Medulla oblongata (tissue), 1 donor: ENCODE data around the gene EPHB1.
"Not testable (repeated sequence)": the region's sequence is repeated elsewhere in the genome, so short reads cannot be mapped to it uniquely, and the experiment has no call there.

Experiments
- DNase-seq: peaks from one replicate; pipeline ENCODE4 v3.0.0-alpha.2; 2015; ENCODE audit errors: extremely low spot score

Gene EPHB1

GRCh38 chr3:135213822-135214221 lies 418.8 kb downstream of the EPHB1 start:
- no peak for DNase-seq

DNA sequence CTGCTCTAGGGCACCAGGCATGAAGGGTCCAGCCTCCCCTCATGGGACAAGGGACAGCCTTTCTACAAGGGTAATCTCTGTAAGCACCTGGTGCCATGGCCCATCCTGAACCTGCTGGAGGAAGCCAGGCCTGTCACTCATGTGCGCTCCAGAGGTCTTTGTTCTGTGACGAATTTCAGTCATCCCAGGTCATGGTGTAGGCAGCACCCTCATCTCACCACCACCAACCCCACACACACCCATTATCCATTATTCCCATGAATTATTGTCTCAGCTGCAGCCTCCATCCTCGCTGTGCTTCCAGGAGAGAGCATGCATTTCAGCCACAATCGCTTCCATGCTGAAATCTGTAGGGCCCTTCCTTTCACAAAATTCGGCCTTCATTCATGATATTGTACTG lies 419.3 kb downstream of the EPHB1 start:
- DNase-seq = no peak

DNA sequence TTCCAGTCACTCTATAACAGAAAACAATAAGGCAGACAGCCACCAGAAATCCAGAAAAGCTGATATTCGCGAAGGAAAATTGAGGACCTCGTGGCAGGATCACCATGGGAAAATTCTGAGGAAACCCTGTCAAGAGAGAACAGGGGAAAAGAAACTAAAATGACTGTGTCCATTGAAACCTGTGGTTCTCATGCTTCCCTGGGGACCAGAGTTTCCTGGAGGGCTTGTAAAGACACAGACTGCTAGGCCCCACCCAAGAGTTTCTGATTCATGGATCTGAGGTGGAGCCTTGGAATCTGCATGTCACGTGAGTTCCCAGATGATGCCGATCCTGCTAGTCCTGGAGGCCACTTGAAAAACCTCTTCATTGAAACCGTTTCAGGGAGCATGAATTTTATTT lies 420.5 kb downstream of the EPHB1 start:
- no peak for DNase-seq

GRCh38 chr3:135216659-135217058 lies 421.6 kb downstream of the EPHB1 start:
- no peak for DNase-seq

DNA sequence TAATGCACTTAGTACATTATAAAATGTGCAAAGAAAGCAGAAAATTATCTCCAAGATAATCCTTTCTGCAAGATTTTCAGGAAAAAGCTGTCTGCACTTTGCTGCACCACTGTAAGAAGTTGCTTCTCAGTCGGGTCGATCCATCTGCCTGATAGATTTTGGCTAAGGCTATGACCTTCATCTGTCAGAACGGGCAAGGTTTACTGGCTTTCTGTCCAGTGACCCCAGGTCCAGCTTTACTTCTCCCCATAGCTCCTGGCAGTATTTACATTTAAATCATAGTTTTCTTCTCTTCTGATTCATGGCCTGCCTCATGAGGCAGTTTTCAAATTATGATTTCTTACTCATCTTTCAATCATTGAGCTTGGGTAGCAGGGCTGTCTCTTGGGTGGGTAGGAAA lies 422.7 kb downstream of the EPHB1 start:
- DNase-seq = no peak

- no peak for DNase-seq
Observed at GRCh38 chr3:135218304-135218703, 423.2 kb downstream of the EPHB1 start.

- DNase-seq = no peak
Observed at GRCh38 chr3:135218782-135219181, 423.7 kb downstream of the EPHB1 start.

- no peak for DNase-seq
Observed at GRCh38 chr3:135224815-135225362, 429.8 kb downstream of the EPHB1 start.

DNA sequence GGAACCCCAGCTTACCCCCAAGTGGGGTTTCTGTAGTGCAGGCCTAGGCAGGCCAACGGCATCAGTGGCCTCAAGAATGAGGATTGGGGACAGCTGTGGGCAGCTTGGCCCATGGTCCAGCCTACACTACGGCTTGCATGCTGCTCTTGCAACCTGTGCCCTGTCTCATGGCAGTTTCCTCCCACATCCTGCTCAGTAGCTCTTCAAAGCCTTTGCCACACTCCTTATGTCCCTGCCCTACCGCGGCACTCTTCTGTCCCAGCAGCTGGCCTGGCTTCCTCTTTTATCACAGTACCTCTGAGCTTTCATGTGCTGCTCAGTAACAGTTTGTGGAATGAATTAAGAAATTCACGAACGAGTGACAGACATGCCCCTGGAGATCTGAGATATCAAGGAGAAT lies 431.0 kb downstream of the EPHB1 start:
- peak; percentile 35 for DNase-seq

- DNase-seq = peak; percentile 56
Observed at GRCh38 chr3:135228201-135228600, 433.1 kb downstream of the EPHB1 start.

DNA sequence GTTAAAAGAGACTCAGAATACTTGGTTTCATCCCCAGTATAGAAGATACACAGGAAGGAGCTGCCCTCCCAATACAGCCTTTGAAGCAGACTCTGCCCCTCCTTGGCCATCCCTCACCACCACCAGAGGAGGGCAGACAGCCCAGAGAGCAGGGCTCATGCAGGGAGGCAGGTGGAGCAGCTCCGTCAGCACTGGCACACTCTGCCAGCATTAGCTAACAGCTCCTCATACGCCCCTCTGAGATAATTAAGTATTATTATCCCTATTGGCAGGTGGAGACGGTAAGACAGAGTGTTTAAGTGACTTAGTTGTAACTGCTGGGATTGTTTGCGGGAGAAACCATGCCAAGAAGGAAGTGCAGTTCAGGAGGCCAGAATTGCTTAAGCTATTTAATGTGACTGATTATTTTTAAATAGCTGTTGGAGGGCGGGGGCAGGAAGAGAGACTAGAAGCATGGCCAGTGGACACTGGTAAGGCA lies 434.0 kb downstream of the EPHB1 start:
- peak; percentile 49 for DNase-seq

GRCh38 chr3:135231737-135232136 lies 436.7 kb downstream of the EPHB1 start:
- no peak for DNase-seq

DNA sequence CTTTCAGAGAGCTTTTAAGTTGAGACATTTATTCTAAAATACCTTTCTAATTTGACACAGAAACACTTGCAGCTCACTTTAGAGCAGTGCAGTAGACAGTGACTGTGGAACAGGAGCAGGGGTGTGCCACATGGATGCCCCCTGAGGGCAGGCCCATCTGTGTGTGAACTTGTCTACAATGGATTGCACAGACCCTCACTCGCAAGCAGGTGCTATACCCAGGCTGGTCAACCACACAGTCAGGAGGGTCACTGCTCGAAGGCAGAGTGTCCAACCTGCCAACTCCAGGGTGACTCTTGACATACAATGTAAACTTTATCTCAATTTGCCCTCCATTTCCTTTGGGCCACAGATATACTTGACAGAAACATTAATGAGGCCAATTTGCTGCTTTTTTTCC lies 437.2 kb downstream of the EPHB1 start:
- no peak for DNase-seq

DNA sequence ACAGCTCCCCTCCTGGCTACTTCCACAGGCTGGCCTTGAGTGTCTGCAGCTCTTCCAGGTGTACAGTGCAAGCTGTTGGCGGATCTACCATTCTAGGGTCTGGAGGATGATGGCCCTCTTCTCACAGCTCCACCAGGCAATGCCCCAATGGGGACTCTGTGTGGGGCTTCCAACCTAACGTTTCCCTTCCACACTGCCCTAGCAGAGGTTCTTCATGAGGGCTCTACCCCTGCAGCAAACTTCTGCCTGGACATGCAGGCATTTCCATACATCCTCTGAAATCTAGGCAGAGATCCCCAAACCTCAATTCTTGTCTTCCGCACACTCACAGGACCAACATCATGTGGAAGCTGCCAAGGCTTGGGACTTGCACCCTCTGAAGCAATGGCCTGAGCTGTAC lies 438.4 kb downstream of the EPHB1 start:
- not testable (repeated sequence) for DNase-seq

DNA sequence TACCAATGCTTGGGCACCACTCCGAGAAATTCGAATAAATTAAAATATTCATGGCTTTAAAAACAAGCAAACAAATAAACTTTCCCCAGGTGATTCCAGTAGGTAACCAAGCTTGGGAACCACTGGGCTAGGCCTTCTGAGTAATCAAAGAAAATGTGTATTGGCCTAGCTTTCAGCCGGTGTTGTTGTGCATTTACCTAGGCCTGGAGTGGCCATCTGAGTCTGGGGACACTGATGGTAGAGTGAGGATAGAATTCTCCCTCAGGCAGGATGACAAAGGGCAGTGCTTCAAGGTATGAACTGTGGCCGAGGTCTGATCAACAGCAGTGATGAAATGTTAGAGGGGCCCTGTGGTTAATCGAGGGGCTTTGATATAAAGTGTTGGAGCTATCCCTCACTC lies 440.5 kb downstream of the EPHB1 start:
- DNase-seq = no peak

DNA sequence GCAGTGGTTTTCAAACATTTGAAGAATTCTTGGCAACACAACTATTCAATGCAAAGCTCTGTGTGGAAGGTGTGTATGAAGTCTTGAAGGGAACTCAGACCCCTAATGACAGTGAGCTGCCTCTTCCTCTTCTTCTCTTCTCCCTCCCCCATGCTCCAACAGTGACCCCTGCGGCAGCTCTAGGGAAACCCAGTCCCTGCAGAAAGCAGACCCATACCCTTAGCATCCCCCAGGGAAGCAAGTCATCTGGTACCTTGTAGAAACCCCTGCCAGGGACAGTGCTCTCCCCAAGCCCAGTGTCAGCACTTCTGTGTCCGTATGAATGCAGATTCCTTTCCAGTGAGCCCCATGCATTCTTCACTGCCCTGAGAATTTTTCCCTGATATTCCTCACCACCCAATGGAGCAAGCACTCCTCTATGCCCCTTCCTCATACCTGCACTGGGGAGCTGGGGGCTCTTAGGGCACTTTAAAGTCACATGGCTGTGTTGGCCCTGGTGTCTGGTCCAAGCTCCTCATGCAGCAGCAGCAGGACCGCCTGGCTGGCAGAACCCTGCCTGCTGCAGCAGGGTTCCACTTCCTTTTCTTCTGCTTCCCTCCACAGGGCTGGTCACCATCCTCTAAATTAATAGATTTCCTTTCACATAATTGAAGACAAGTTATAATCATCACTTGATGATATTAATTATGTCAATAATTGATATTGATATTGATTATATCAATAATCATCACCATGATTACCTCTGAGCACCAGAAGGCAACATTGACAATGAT lies 442.5 kb downstream of the EPHB1 start:
- peak; percentile 10 for DNase-seq

DNA sequence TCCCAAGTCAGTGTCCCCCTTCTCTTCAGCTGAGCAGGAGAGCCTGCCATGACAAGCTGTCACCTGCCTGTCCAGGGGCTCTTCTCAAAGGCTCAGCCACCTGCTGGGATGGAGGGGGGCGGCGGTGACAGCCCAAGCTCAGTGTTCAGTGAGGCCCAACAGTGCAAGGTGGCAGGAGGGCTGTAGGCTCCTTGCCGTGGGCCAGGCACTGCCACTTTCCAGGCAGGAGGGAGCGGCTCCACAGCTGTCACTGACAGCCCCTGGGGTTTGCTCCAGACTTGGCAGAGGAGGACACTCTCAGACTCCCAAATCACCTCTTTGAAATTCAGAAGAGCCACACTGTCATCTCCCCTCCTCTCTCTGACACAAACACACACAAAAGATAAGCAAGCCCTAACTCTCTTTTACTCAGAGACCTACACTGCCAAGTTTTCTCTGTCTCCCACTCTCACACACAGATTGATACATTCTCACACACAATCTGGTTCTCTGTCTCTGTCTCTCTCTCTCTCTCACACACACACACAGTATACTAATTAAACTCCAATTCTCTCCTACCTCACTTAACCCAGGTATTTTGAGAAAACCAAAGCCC lies 443.3 kb downstream of the EPHB1 start:
- no peak for DNase-seq

- no peak for DNase-seq
Observed at GRCh38 chr3:135238871-135239614, 444.0 kb downstream of the EPHB1 start.

GRCh38 chr3:135239615-135239884 lies 444.5 kb downstream of the EPHB1 start:
- DNase-seq = no peak

DNA sequence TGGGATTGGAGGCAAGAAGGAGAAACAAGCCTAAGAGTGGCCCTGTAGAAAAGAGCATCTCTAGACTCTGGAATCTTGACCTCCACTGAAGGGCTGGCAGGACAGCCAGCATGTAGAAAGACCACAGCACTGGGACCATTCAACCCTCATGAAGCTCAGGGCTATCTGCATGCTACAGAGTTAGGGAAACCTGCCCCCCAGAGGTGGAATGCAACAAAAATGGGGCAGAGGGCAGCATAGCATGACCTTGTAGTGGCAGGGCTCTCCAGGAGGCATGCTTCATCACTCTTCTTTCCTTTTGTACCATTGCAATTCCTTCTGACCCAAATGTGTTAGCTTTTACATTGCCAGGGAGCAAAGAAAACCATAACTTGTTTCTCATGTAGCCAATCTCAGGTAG lies 445.4 kb downstream of the EPHB1 start:
- peak; percentile 30 for DNase-seq

DNA sequence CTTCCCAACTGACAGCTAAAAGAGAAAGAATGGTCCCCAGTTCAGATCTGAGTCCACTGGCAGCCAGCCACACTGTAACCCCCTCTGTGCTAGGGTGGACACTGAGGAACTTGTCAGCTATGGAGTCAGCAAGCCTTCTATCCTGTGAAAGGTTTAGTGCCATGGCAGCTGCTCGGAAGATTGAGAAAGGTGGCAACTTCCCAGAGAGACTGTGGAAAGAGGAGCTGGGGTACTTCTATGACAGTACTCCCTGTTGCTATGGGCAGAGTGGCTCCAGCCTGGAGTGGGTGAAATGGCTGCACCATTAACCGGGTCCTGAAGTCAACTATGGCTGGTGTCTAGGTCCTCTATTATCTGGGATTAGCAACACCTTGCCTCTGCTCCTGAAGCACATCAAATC lies 447.2 kb downstream of the EPHB1 start:
- DNase-seq = no peak

- no peak for DNase-seq
Observed at GRCh38 chr3:135243616-135244015, 448.6 kb downstream of the EPHB1 start.

DNA sequence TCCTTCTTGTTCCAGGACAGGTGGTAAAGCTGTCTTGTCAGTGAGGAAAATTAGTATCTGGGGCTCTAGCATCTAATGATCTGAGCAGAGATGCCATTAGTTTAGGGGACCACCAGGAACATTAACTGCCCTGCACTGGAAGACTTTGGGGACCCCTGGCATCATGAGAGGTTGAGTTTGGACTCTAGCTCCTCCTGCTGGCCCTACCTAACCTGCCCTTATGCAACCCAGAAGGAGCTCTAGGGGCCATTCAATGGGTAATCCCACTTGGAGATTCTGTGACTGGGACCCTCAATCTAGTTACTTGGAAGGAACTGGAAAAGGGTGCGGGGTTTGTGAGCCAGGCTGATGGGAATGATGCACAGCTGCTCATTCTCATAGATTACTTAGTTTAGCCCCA lies 451.0 kb downstream of the EPHB1 start:
- no peak for DNase-seq
